ENCODE results near the gene SH3GLB1.

SH3GLB1 gene

GRCh38 chr1:86774305-86775295 is 70.2 kb downstream of the SH3GLB1 start:
- peak; percentile 34 for DNase-seq

DNA sequence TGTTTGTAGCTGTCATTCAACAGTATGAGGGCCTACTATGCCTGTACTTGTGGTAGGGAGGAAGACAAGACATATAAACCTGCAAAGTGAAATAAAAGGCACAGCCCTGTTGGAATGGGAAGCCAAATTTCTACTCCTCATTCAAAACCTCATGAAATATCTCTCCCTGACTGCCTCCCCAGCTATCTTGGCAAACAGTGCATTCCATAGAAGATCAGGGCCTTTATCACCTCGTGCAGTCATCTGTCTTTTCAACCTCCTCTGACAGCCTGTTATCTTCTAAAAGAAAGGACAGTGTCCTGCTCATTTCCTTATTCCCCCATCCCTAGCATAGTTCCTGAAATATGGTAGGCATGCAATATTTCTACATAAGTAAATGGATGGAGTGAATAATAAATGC is 71.0 kb downstream of the SH3GLB1 start:
- DNase-seq, result no peak

DNA sequence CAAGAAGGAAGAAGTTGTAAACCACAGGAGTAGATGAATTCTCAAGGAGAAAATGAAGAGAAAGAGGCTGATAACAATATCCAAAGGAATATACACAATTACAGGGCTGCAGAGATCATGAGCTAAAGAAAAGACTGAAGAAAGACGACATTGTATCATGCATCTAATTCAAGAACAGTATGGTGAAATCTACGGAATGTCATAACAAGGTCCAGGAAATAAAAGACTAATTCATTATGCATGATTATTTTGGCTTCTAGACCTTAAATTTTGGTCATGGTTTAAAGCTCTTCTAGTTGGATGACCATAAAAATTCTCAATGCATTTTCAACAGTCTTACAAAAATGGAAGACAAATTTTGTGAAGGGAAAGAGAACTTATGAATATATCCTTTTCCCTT is 71.7 kb downstream of the SH3GLB1 start:
- DNase-seq, result no peak

- DNase-seq, result no peak
Measured at GRCh38 chr1:86778569-86779239, 74.3 kb downstream of the SH3GLB1 start.

DNA sequence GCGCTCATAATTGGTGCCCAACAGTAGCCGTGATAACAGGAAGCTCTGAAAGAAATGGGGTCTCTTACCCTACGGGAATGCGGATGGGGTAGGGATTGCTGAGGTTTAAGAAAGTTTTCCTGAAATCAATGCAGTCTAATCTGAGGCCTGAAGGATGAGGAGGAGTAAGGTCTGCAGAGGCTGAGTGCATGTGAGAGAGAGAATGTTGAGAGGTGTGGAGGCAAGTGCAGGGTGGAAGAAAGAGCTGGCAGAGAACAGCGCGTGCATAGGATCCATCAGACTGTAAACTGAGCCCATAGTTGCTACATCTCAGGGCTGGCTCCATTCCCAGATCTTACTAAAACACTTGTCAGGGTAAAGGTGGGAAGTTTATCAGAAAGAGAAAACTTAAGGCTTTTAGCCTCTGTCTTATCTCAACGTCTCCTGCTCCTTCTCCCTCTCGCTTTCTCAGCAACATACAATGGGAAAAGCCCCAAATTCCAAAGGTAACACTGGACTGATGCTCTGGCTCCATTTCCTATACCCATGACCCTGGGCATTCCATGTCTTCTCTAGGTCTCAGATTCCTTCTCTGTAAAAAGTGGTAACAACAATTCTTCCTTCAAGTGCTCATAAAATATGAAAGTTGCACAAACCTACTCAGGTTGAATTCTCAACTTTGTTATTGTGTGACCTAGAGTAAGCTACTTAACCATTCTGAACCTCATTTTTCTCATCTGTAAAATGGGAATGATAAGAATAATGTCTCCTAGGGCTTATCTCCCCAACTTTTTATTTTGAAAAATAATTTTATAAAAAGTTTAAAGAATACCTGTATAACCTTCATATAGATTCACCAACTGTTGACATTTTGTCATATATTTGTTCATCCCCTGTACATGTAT is 75.2 kb downstream of the SH3GLB1 start:
- no peak for DNase-seq

DNA sequence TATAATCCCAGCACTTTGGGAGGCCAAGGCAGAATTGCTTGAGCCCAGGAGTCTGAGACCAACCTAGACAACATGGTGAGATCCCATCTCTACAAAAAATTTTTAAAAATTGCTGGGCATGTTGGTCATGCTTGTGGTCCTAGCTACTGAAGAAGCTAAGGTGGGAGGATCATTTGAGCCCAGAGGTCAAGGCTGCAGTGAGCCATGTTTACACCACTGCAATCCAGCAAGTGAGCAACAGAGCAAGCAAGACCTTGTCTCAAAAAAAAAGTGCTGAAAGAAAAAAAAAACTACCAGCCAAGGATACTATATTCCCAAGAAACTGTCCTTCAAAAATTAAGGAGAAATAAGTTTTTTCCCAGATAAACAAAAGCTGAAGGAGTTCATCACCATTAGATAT is 78.1 kb downstream of the SH3GLB1 start:
- DNase-seq, result no peak

- no peak for DNase-seq
Measured at GRCh38 chr1:86787621-86788020, 83.2 kb downstream of the SH3GLB1 start.

DNA sequence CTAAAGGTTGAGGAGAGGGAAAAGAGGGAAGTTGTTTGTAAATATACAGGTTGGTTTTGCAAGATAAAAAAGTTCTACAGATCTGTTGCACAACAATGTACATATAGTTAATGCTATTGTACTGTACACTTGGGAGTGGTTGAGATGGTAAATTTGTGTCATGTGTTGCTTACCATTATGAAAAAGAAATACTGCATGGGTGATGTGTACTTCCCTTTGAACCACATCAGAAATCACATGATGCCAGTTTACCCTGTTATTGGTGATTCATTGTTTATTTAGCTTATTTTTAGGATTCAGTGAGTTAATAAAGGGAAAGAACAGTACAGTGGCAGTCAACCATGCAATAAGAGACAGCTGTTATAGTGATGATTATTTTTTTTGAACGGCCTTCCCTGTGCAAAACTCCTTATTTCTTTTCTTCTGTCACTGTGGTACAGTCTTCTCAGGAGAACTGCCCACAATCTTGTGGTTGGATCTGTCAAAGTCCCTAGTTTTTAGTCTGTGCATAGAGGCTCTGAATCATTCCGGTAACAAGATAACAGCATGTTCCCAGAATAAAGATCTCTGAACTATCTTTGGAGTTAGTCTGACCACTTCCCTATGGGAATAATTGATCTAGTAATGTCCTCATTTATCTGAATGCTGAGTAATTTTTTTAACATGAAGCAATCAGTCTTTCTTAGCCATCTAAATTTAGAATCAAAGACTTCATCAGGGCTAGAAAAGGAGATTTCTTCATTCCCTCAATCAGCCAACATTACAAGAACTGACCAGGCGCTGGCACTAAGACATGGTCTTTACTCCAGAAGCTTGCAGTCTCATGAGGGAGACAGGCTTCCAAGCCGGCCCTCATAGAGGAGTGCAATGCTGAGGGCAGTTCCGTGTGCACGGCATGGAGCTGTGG is 84.2 kb downstream of the SH3GLB1 start:
- no peak for DNase-seq

DNA sequence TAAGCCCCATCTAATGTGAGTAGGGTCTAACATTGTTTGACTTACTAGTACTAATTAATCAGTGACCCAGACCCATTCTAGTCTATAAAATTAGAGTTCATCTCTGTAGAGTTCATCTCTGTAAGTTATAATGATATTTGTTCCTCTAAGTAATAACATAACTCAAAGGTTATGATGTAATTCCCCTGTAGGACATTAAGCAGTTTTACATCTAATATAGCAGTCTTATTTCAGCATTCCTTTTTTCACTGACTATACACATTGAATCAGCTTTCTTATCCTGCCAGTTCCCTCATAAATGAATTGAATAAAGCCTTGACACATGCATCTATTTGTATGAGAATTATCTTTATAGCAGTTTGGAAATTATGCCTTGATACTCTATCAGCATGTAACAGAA is 90.9 kb downstream of the SH3GLB1 start:
- no peak for DNase-seq
